ENCODE data around the gene PBX3.
A peak's percentile ranks its signal among the peaks of the same experiment; 100 is the strongest.

Gene PBX3

GRCh38 chr9:125826850-125827249 is 79.7 kb downstream of the PBX3 start:
- no peak for DNase-seq

GRCh38 chr9:125829743-125830142 is 82.6 kb downstream of the PBX3 start:
- peak; percentile 42 to 45 for DNase-seq

- no peak for DNase-seq
Measured at GRCh38 chr9:125831054-125831453, 83.9 kb downstream of the PBX3 start.

- no peak for DNase-seq
Measured at GRCh38 chr9:125831616-125832015, 84.4 kb downstream of the PBX3 start.

- DNase-seq = no peak
Measured at GRCh38 chr9:125835655-125836054, 88.5 kb downstream of the PBX3 start.

GRCh38 chr9:125839317-125839716 is 92.1 kb downstream of the PBX3 start:
- DNase-seq = no peak

- DNase-seq = no peak
Measured at GRCh38 chr9:125841444-125841843, 94.3 kb downstream of the PBX3 start.

- no peak for DNase-seq
Measured at GRCh38 chr9:125842242-125842641, 95.1 kb downstream of the PBX3 start.

- DNase-seq = no peak
Measured at GRCh38 chr9:125843646-125844045, 96.5 kb downstream of the PBX3 start.

GRCh38 chr9:125844611-125845010 is 97.4 kb downstream of the PBX3 start:
- no peak for DNase-seq

- DNase-seq = no peak
Measured at GRCh38 chr9:125845271-125845808, 98.2 kb downstream of the PBX3 start.

- no peak for DNase-seq
Measured at GRCh38 chr9:125847735-125848134, 100.6 kb downstream of the PBX3 start.

GRCh38 chr9:125850106-125850632 is 103.0 kb downstream of the PBX3 start:
- no peak for DNase-seq

- no peak for DNase-seq
Measured at GRCh38 chr9:125850763-125851162, 103.6 kb downstream of the PBX3 start.

GRCh38 chr9:125851979-125852378 is 104.8 kb downstream of the PBX3 start:
- DNase-seq = no peak

- no peak for DNase-seq
Measured at GRCh38 chr9:125852386-125852785, 105.2 kb downstream of the PBX3 start.

GRCh38 chr9:125854553-125855275 is 107.5 kb downstream of the PBX3 start:
- DNase-seq = no peak

- no peak for DNase-seq
Measured at GRCh38 chr9:125856331-125856730, 109.2 kb downstream of the PBX3 start.

GRCh38 chr9:125861405-125862058 is 114.4 kb downstream of the PBX3 start:
- no peak for DNase-seq

- DNase-seq = no peak
Measured at GRCh38 chr9:125863923-125864322, 116.8 kb downstream of the PBX3 start.

GRCh38 chr9:125867751-125868415 is 120.7 kb downstream of the PBX3 start:
- no peak for DNase-seq

- DNase-seq = no peak
Measured at GRCh38 chr9:125878164-125878631, 131.0 kb downstream of the PBX3 start.

GRCh38 chr9:125881042-125881441 is 133.9 kb downstream of the PBX3 start:
- no peak for DNase-seq
